Adrenal gland (tissue), 12 donors: ENCODE data around the gene POLR3GL. TPM values are rescaled to one million over a fixed set of nuclear protein-coding genes. Genes with fewer than 3 reads are reported as not detected.

Experiments used
- DNase-seq, 7 donors: peaks; one replicate each; pipeline ENCODE4 v3.0.0-alpha.2; 2019 to 2020
- H3K27ac ChIP-seq, 5 donors: fragments of 200-600 bp; sonication (generic) in 4 of 5; 1 replicate in 3 of 5; 2 replicates in 2 of 5; pipeline versions ENCODE4 v1.5.1 to v1.8.0; 2016 to 2020; ENCODE audit warnings: mild to moderate bottlenecking in 1 of 5
- H3K27me3 ChIP-seq: fragments of 200-600 bp; 2 replicates; pipeline ENCODE4 v1.8.0; 2021
- H3K36me3 ChIP-seq, 2 donors: fragments of 200-600 bp; replicated peaks in 1 of 2; 1 replicate in 1 of 2; 2 replicates in 1 of 2; pipeline versions ENCODE4 v1.5.1 to v1.8.0; 2018 to 2022
- H3K4me1 ChIP-seq, 2 donors: fragments of 200-600 bp; replicated peaks in 1 of 2; 1 replicate in 1 of 2; 2 replicates in 1 of 2; pipeline versions ENCODE4 v1.5.1 to v1.8.0; 2018 to 2021
- H3K4me3 ChIP-seq, 4 donors: fragments of 200-600 bp; sonication (generic) in 3 of 4; one replicate each; pipeline ENCODE4 v1.5.1; 2016 to 2018
- H3K9me3 ChIP-seq, 3 donors: fragments of 200-600 bp; sonication (generic) in 1 of 3; replicated peaks in 1 of 3; 1 replicate in 2 of 3; 2 replicates in 1 of 3; pipeline versions ENCODE4 v1.5.1 to v1.8.0; 2016 to 2021
- CTCF ChIP-seq, 6 experiments: fragments of 450-650 bp in 4 of 6; fragments of 200-600 bp in 2 of 6; sonication (generic) in 1 of 6; IDR thresholded peaks; 1 replicate in 5 of 6; 2 replicates in 1 of 6; pipeline versions ENCODE4 v1.5.1 to v1.8.0; 2016 to 2021; ENCODE audit warnings: antibody characterized with exemption in 6 of 6, mild to moderate bottlenecking in 2 of 6, moderate library complexity in 1 of 6
- POLR2A ChIP-seq, 2 donors: fragments of 450-650 bp; IDR thresholded peaks; one replicate each; pipeline ENCODE4 v1.6.1; 2017; ENCODE audit warnings: antibody characterized with exemption in 2 of 2, mild to moderate bottlenecking in 2 of 2, moderate library complexity in 1 of 2
- WGBS, 4 donors: extraction: QIAGEN DNeasy Blood & Tissue Kit in 2 of 4; methylation state at CpG; one replicate each; pipeline versions ENCODE4 v1.1.5 to v1.1.7; 2013 to 2017; 5-methylcytosine and 5-hydroxymethylcytosine counted together
- intact Hi-C, 2 donors: fragments of 100-400 bp; cut with DNase I; formaldehyde crosslinking; loops; one replicate each; pipeline versions ENCODE4 v1.14.1 to v1.15.0; 2022 to 2023
- polyA plus RNA-seq, 3 donors: library from polyadenylated mRNA; stranded (reverse); fragments of 200-250 nt in 2 of 3; fragments of 350-450 nt in 1 of 3; fragmentation: Illumina TruSeq in 1 of 3; extraction: RNeasy Lipid Tissue Mini Kit (QIAGEN cat#74804) in 1 of 3; gene quantifications; one replicate each; pipeline ENCODE4 v1.2.3, GENCODE V29; 2013 to 2014
- total RNA-seq, 9 donors: library from RNA; depleted of rRNA in 4 of 9; stranded (reverse); fragments of >200 nt in 4 of 9; fragments of 120-200 nt in 1 of 9; fragmentation: NEBNext Ultra II Directional in 1 of 9; extraction: Animal tissue kit (Norgen Biotek cat#: 25700) in 1 of 9; gene quantifications; one replicate each; pipeline versions ENCODE4 v1.1.0 to v1.2.4, GENCODE V29; 2013 to 2023
- donor health status: healthy with polysubstance abuse.
- donor health status: Bipolar disorder and iron deficiency.
- donor health status: DM: yes; HTN: yes; CAD: no.
- donor health status: DM: no; HTN: no; CAD: no.
- donor health status: DM: no; HTN: no; CAD: no.
- donor health status: DM: yes; HTN: yes; CAD: no.

Gene POLR3GL
- total and polyA plus RNA-seq, 12 donors = 18.4 to 48.7 (median 32.4) TPM

- H3K27me3 ChIP-seq = no peaks in the 10 kb centered on the region
- H3K27ac ChIP-seq = peak overlapping the region; percentile 80 to 91 (median 85)
- intact Hi-C loops = loop anchor here in 1 of 2 donors (10.0 kb wide), 1 partner anchor 71 kb away; no protein-coding TSS in a partner anchor
- no peaks in the 10 kb centered on the region for H3K36me3 ChIP-seq
- no peak for DNase-seq
- 45 to 58% (median 54%) methylated on average over 5 of the region's 5 CpGs for WGBS, 4 donors
- peak overlapping the region in 1 of 4 donors; percentile 66 for H3K4me3 ChIP-seq
- TF ChIP-seq CTCF (IDR thresholded peaks at IDR 0.05) (no peak), POLR2A (IDR thresholded peaks at IDR 0.05) (no peak)
- peaks cover 26 to 51% of the 10 kb centered on the region in 2 donors for H3K4me1 ChIP-seq
- H3K9me3 ChIP-seq = no peaks in the 10 kb centered on the region
Measured at GRCh38 chr1:145963265-145964019, 1.0 kb upstream of the POLR3GL start.

- intact Hi-C loops = loop anchor here in 1 of 2 donors (5.0 to 10.0 kb wide), 2 partner anchors 48 to 70 kb away; partner anchors contain the start of gene PEX11B
- H3K27me3 ChIP-seq = no peaks in the 10 kb centered on the region
- H3K4me3 ChIP-seq = peak overlapping the region in 3 of 4 donors; percentile 26 to 66 (median 40)
- 1 to 3% (median 1%) methylated on average over 5 of the region's 5 CpGs for WGBS, 4 donors
- no peaks in the 10 kb centered on the region for H3K36me3 ChIP-seq
- no peak for DNase-seq
- H3K9me3 ChIP-seq = no peaks in the 10 kb centered on the region
- TF ChIP-seq POLR2A (IDR thresholded peaks at IDR 0.05) = no peak
- TF ChIP-seq CTCF (IDR thresholded peaks at IDR 0.05) = no peak
- H3K27ac ChIP-seq = peak overlapping the region; percentile 80 to 91 (median 85)
- H3K4me1 ChIP-seq = peaks cover 24 to 41% of the 10 kb centered on the region in 2 donors
Measured at GRCh38 chr1:145965119-145965744, 742 bp downstream of the POLR3GL start.

GRCh38 chr1:145967288-145967687, 2.8 kb downstream of the POLR3GL start:
- WGBS, 4 donors = 99 to 100% (median 100%) methylated on average over 2 of the region's 2 CpGs
- H3K4me3 ChIP-seq = no peak overlapping the region
- no peaks in the 10 kb centered on the region for H3K36me3 ChIP-seq
- intact Hi-C loops = loop anchor here in 1 of 2 donors (5.0 to 10.0 kb wide), 2 partner anchors 50 to 68 kb away; partner anchors contain the start of gene PEX11B
- H3K27me3 ChIP-seq = no peaks in the 10 kb centered on the region
- no peak for DNase-seq
- no peaks in the 10 kb centered on the region for H3K9me3 ChIP-seq
- H3K27ac ChIP-seq = no peak overlapping the region
- no peak for TF ChIP-seq POLR2A (IDR thresholded peaks at IDR 0.05)
- TF ChIP-seq CTCF (IDR thresholded peaks at IDR 0.05) = no peak
- peaks cover 8 to 28% of the 10 kb centered on the region in 2 donors for H3K4me1 ChIP-seq

- peaks cover under 1% of the 10 kb centered on the region in 2 donors for H3K4me1 ChIP-seq
- TF ChIP-seq CTCF (IDR thresholded peaks at IDR 0.05) = no peak
- no peak for TF ChIP-seq POLR2A (IDR thresholded peaks at IDR 0.05)
- no peaks in the 10 kb centered on the region for H3K27me3 ChIP-seq
- 78 to 85% (median 81%) methylated on average over 7 of the region's 7 CpGs for WGBS, 4 donors
- intact Hi-C loops = loop anchor here in 1 of 2 donors (5.0 to 10.0 kb wide), 2 partner anchors 40 to 128 kb away; partner anchors contain the start of gene NUDT17
- no peaks in the 10 kb centered on the region for H3K9me3 ChIP-seq
- no peak for DNase-seq
- H3K36me3 ChIP-seq = no peaks in the 10 kb centered on the region
- no peak overlapping the region for H3K4me3 ChIP-seq
- no peak overlapping the region for H3K27ac ChIP-seq
Measured at GRCh38 chr1:145972580-145972979, 8.1 kb downstream of the POLR3GL start.
